ENCODE measurements around the gene SNX21.
"Not testable (repeated sequence)": the region's sequence is repeated elsewhere in the genome, so short reads cannot be mapped to it uniquely, and the experiment has no call there.

The SNX21 gene

GRCh38 chr20:45851501-45851900 lies 17.9 kb downstream of the SNX21 start:
- no peak for DNase-seq

GRCh38 chr20:45852326-45852725 lies 18.7 kb downstream of the SNX21 start:
- DNase-seq, result no peak

GRCh38 chr20:45853484-45853883 lies 19.9 kb downstream of the SNX21 start:
- no peak for DNase-seq

- peak; percentile 97 to 100 for DNase-seq
Observed at GRCh38 chr20:45857114-45857881, 23.7 kb downstream of the SNX21 start, which contains the start of the genes ACOT8 and ZSWIM3. ACOT8 (minus strand) TSS chr20:45857392; CDS start chr20:45857315, 77 bp downstream. ZSWIM3 (plus strand) TSS chr20:45857614; CDS start chr20:45857826, 212 bp downstream.

- no peak for DNase-seq
Observed at GRCh38 chr20:45857882-45858216, 24.2 kb downstream of the SNX21 start.

GRCh38 chr20:45859916-45860315 lies 26.3 kb downstream of the SNX21 start:
- DNase-seq, result no peak

GRCh38 chr20:45860560-45861220 lies 27.1 kb downstream of the SNX21 start:
- no peak for DNase-seq

- no peak for DNase-seq
Observed at GRCh38 chr20:45861221-45862075, 27.8 kb downstream of the SNX21 start.

GRCh38 chr20:45863543-45864470 lies 30.2 kb downstream of the SNX21 start:
- DNase-seq, result no peak

GRCh38 chr20:45866454-45866853 lies 32.9 kb downstream of the SNX21 start:
- DNase-seq, result no peak

GRCh38 chr20:45867136-45867818 lies 33.7 kb downstream of the SNX21 start:
- no peak for DNase-seq

GRCh38 chr20:45867819-45868176 lies 34.2 kb downstream of the SNX21 start:
- DNase-seq, result no peak

GRCh38 chr20:45872626-45873025 lies 39.0 kb downstream of the SNX21 start:
- no peak for DNase-seq

- no peak for DNase-seq
Observed at GRCh38 chr20:45873409-45874103, 40.0 kb downstream of the SNX21 start.

- not testable (repeated sequence) for DNase-seq
Observed at GRCh38 chr20:45874104-45874481, 40.5 kb downstream of the SNX21 start.

GRCh38 chr20:45874576-45874975 lies 41.0 kb downstream of the SNX21 start:
- no peak for DNase-seq

GRCh38 chr20:45878076-45878761 lies 44.6 kb downstream of the SNX21 start:
- DNase-seq, result no peak

GRCh38 chr20:45880988-45881788 lies 47.6 kb downstream of the SNX21 start, which contains the start of gene ZSWIM1:
ZSWIM1 (plus strand) TSS chr20:45881227; CDS start chr20:45882593, 1,366 bp downstream.
- DNase-seq, result peak; percentile 97 to 99

GRCh38 chr20:45882469-45883099 lies 49.0 kb downstream of the SNX21 start:
- no peak for DNase-seq

All from CD4-positive, alpha-beta T cell treated with Interferon alpha-2 for 1 hour (primary cell).